BE2C (cell line): ENCODE results near the gene LIME1.

Experiments used
- DNase-seq: peaks from one replicate; pipeline ENCODE4 v3.0.0-alpha.2; 2020
- H3K27me3 ChIP-seq: fragments of 250-450 bp; sonication (Bioruptor Pico); 2 replicates; pipeline ENCODE4 v1.5.1; 2020; ENCODE audit warnings: mild to moderate bottlenecking
- H3K36me3 ChIP-seq: fragments of 250-450 bp; sonication (Bioruptor Pico); 2 replicates; pipeline ENCODE4 v1.5.1; 2020; ENCODE audit warnings: mild to moderate bottlenecking
- H3K4me1 ChIP-seq: fragments of 250-450 bp; sonication (Bioruptor Pico); 2 replicates; pipeline ENCODE4 v1.5.1; 2020
- H3K4me3 ChIP-seq: 2 replicates; pipeline ENCODE4 v1.5.1; 2011; ENCODE audit warnings: low read depth, low read length
- H3K9me3 ChIP-seq: fragments of 250-450 bp; sonication (Bioruptor Pico); 2 replicates; pipeline ENCODE4 v1.5.1; 2020
- TF ChIP-seq, protein P1 (sequence below): IDR thresholded peaks from 2 replicates; pipeline ENCODE4 v1.5.1; 2012; ENCODE audit warnings: mild to moderate bottlenecking, low read depth, low read length

Gene LIME1

DNA sequence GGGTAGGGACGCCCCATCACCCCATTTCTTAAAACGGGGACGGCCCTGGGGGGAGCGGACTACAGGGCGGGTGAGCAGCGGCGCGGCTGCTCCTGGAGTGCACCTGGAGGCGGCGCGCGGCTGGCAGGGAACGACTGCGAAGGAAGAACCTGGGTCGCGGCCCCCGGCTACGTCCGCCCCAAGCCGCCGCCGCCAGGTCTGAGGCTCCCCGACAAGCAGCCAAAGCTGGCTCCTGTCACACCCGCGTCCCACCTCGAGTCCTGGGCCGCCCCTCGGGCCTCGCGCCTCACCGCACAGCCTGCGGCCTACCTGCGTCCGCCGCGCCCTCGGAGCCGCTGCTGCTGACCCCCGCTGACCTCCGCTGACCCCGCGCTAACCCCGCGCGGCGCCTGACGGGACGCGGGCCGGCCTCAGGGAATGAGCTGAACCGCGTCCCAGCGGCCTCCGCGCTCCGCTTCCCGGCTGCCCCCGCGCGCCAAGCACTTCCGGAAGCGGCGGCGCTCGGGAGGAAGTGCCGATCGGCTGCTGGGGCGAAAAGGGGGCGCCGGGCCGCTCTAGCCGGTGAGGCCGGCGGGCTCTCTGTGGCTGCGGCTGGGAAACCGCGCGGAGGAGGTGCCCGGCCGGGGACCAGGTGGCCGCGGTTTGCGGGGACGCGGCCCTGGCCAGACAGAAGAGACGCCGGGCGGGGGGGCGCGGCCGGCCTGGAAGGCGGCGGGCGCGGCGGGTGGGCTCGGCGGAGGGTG, 28.7 kb upstream of the LIME1 start, which contains the start of the genes ARFRP1 and ZGPAT:
ARFRP1 (minus strand) TSS at position 419 of the 743 bp plus-strand sequence. CDS start 885 bp downstream, outside the sequence.
ZGPAT (plus strand) TSS at position 482 of the 743 bp plus-strand sequence. CDS start 542 bp downstream, outside the sequence.
- TF ChIP-seq, protein P1, sequence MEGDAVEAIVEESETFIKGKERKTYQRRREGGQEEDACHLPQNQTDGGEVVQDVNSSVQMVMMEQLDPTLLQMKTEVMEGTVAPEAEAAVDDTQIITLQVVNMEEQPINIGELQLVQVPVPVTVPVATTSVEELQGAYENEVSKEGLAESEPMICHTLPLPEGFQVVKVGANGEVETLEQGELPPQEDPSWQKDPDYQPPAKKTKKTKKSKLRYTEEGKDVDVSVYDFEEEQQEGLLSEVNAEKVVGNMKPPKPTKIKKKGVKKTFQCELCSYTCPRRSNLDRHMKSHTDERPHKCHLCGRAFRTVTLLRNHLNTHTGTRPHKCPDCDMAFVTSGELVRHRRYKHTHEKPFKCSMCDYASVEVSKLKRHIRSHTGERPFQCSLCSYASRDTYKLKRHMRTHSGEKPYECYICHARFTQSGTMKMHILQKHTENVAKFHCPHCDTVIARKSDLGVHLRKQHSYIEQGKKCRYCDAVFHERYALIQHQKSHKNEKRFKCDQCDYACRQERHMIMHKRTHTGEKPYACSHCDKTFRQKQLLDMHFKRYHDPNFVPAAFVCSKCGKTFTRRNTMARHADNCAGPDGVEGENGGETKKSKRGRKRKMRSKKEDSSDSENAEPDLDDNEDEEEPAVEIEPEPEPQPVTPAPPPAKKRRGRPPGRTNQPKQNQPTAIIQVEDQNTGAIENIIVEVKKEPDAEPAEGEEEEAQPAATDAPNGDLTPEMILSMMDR, result no peak
- no peaks in the 10 kb centered on the region for H3K9me3 ChIP-seq
- no peaks in the 10 kb centered on the region; the same call in 1 of the 2 replicates for H3K4me1 ChIP-seq
- H3K4me3 ChIP-seq, result peak within 1 kb of the TSS; percentile 77
- no peaks in the 10 kb centered on the region for H3K27me3 ChIP-seq
- H3K36me3 ChIP-seq, result peaks cover 53% of the 10 kb centered on the region
- peak; percentile 79 for DNase-seq

DNA sequence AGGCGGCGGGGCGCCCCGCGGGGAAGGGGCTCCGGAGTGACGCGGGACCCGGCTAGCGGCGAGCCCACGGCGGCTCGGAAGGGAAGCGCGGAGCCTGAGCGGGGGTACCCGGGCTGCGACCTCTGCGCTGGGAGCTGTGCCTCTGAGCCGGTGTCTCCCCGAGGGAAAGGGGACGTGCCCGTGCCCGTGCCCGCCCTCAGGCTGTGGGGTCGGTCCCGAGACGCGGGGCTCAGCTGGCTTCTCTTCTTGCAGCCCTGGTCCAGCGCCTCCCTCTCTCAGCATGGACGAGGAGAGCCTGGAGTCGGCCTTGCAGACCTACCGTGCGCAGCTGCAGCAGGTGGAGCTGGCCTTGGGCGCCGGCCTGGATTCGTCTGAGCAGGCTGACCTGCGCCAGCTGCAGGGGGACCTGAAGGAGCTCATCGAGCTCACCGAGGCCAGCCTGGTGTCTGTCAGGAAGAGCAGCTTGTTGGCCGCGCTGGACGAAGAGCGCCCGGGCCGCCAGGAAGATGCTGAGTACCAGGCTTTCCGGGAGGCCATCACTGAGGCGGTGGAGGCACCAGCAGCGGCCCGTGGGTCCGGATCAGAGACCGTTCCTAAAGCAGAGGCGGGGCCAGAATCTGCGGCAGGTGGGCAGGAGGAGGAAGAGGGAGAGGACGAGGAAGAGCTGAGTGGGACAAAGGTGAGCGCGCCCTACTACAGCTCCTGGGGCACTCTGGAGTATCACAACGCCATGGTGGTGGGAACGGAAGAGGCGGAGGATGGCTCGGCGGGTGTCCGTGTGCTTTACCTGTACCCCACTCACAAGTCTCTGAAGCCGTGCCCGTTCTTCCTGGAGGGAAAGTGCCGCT, 27.9 kb upstream of the LIME1 start:
- Histone ChIP-seq H3K4me3 (peak overlapping the region; percentile 77), H3K4me1 (no peaks in the 10 kb centered on the region; the same call in 1 of the 2 replicates), H3K36me3 (peaks cover 58% of the 10 kb centered on the region), H3K27me3 (no peaks in the 10 kb centered on the region), H3K9me3 (no peaks in the 10 kb centered on the region)
- DNase-seq, result peak; percentile 18
- TF ChIP-seq, protein P1, result no peak

DNA sequence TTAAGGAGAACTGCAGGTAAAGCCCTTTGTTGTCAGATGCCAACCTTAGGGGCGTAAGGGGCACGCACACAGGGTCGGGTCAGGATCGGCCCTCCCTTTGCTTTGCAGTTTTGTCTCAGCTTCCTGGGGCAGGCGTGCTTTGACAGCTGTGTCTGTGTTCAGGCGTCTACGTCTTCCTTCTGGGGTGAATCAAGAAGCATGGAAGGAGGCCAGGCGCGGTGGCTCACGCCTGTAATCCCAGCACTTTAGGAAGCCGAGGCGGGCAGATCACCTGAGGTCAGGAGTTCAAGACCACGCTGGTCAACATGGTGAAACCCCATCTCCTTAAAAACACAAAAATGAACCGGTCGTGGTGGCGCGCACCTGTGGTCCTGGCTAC, 27.3 kb upstream of the LIME1 start:
- Histone ChIP-seq H3K27me3 (no peaks in the 10 kb centered on the region), H3K9me3 (no peaks in the 10 kb centered on the region), H3K4me1 (no peaks in the 10 kb centered on the region; the same call in 1 of the 2 replicates), H3K4me3 (peak overlapping the region; percentile 77), H3K36me3 (peaks cover 61% of the 10 kb centered on the region)
- DNase-seq, result no peak
- TF ChIP-seq, protein P1, result no peak

DNA sequence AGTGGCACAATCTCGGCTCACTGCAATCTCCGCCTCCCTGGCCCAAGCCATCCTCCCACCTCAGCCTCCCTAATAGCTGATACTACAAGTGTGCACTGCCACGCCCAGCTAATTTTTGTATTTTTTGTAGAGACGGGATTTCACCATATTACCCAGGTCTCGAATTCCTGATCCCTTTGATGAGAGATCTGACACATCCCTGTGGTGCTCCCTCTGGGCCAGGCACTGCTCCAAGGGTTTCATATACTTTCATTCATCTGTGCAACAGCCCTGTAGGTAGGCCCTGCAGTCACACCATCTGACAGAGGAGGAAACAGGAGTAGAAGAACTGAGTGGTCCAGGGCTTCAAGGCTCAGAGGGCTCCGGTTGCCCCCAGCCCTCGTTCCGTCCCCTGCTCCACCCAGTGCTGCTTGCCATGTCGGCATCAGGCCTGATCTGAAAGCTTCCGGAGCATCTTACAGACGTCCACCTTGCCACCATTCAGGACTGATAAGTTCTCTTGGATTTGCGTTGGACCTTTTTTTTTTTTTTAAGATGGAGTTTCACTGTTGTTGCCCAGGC, 25.3 kb upstream of the LIME1 start:
- TF ChIP-seq, protein P1, result no peak
- no peak overlapping the region for H3K4me3 ChIP-seq
- peaks cover 53% of the 10 kb centered on the region for H3K36me3 ChIP-seq
- H3K9me3 ChIP-seq, result no peaks in the 10 kb centered on the region; the same call in 1 of the 2 replicates
- no peaks in the 10 kb centered on the region for H3K27me3 ChIP-seq
- no peaks in the 10 kb centered on the region; the same call in 1 of the 2 replicates for H3K4me1 ChIP-seq
- DNase-seq, result no peak

DNA sequence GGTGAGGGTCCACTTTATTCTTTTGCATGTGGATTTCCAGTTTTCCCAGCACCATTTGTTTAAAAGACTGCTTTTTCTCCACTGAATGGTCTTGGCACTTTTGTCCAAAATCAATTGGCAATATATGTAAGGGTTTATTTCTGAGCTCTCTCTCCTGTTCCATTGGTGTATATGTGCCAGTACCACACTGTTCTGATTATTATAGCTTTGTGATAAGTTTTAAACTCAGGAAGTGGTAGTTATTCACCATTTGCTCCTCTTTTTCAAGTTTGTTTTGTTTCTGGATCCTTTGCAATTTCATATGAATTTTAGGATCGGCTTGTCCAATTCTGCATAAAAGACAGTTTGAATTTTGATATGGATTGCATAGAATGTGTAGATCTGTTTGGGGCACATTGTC, 24.3 kb upstream of the LIME1 start:
- Histone ChIP-seq H3K9me3 (no peaks in the 10 kb centered on the region; the same call in 1 of the 2 replicates), H3K4me1 (no peaks in the 10 kb centered on the region), H3K36me3 (peaks cover 46% of the 10 kb centered on the region), H3K27me3 (no peaks in the 10 kb centered on the region), H3K4me3 (no peak overlapping the region)
- DNase-seq, result no peak
- TF ChIP-seq, protein P1, result no peak
